K562 (cell line): ENCODE measurements around the gene ACSM6. TPM values are rescaled to one million over a fixed set of nuclear protein-coding genes. Genes with fewer than 3 reads are reported as not detected.

ENCODE experiments used
- CHD7 ChIP-seq: fragments of 200-600 bp; sonication (generic); IDR thresholded peaks from one replicate; pipeline ENCODE4 v1.6.1; 2012; ENCODE audit warnings: mild to moderate bottlenecking, low read depth, low read length, inconsistent platforms
- DACH1 ChIP-seq: fragments of 450-650 bp; IDR thresholded peaks from 2 replicates; pipeline ENCODE4 v1.6.1; 2018; ENCODE audit not compliant: partially characterized antibody
- DEAF1 ChIP-seq: fragments of 450-650 bp; formaldehyde crosslinking; IDR thresholded peaks from 2 replicates; pipeline ENCODE4 v1.4.0; 2020; ENCODE audit warnings: mild to moderate bottlenecking, moderate library complexity
- DMBX1 ChIP-seq: fragments of 250-450 bp; sonication (Bioruptor Pico); IDR thresholded peaks from 2 replicates; pipeline ENCODE4 v1.8.0; 2022; ENCODE audit warnings: inconsistent platforms, mild to moderate bottlenecking, moderate library complexity, borderline replicate concordance
- E2F1 ChIP-seq: sonication (generic); formaldehyde crosslinking; IDR thresholded peaks from 2 replicates; pipeline ENCODE4 v1.8.1; 2023; ENCODE audit warnings: mild to moderate bottlenecking, missing genetic modification reagents, moderate library complexity
- HIVEP1 ChIP-seq: fragments of 250-450 bp; sonication (Bioruptor Pico); IDR thresholded peaks from 2 replicates; pipeline ENCODE4 v1.4.0; 2020; ENCODE audit warnings: mild to moderate bottlenecking
- HNRNPH1 ChIP-seq: fragments of 200-400 bp; formaldehyde crosslinking; optimal IDR thresholded peaks from 2 replicates; pipeline ENCODE3; 2017; ENCODE audit warnings: low read depth, mild to moderate bottlenecking, low read length, moderate library complexity
- ILF3 ChIP-seq: fragments of 450-650 bp; IDR thresholded peaks from 2 replicates; pipeline ENCODE4 v1.6.1; 2018; ENCODE audit warnings: antibody characterized with exemption, mild to moderate bottlenecking, moderate library complexity, borderline replicate concordance
- KAT8 ChIP-seq: fragments of 450-650 bp; IDR thresholded peaks from 2 replicates; pipeline ENCODE4 v1.6.1; 2016; ENCODE audit warnings: low read depth, mild to moderate bottlenecking
- RBM17 ChIP-seq: fragments of 200-400 bp; formaldehyde crosslinking; IDR thresholded peaks from 2 replicates; pipeline ENCODE4 v1.6.1; 2017; ENCODE audit warnings: low read depth, mild to moderate bottlenecking, low read length, borderline replicate concordance
- SMARCE1 ChIP-seq: fragments of 450-650 bp; IDR thresholded peaks from 2 replicates; pipeline ENCODE4 v1.7.1; 2016; ENCODE audit warnings: mild to moderate bottlenecking
- TAL1 ChIP-seq: fragments of 450-650 bp; IDR thresholded peaks from 2 replicates; pipeline ENCODE4 v1.6.1; 2016; ENCODE audit warnings: mild to moderate bottlenecking
- ZNF282 ChIP-seq: sonication (generic); formaldehyde crosslinking; IDR thresholded peaks from 2 replicates; pipeline ENCODE4 v1.8.1; 2023; ENCODE audit warnings: missing genetic modification reagents
- ZNF778 ChIP-seq: fragments of 450-650 bp; formaldehyde crosslinking; IDR thresholded peaks from 2 replicates; pipeline ENCODE4 v1.4.0; 2020; ENCODE audit warnings: mild to moderate bottlenecking, moderate library complexity
- polyA plus RNA-seq, 8 experiments: library from polyadenylated mRNA; depleted of rRNA in 4 of 8; stranded (reverse) in 5 of 8; unstranded in 3 of 8; fragments of >200 nt; fragmentation: Nextera tagmentation in 2 of 8; fragmentation: Illumina TruSeq in 1 of 8; extraction: Ambion mirVana in 2 of 8; extraction: Trizol in 1 of 8; gene quantifications; 2 replicates each; pipeline versions ENCODE4 v1.2.1 to v1.2.3, GENCODE V29; 2011 to 2014; ENCODE audit warnings: inconsistent platforms in 1 of 8, missing spikeins in 1 of 8
- total RNA-seq, 7 experiments: library from RNA; depleted of rRNA in 6 of 7; stranded (reverse); fragments of >200 nt in 6 of 7; fragmentation: Illumina TruSeq in 2 of 7; extraction: Trizol in 2 of 7; gene quantifications; 2 replicates each; pipeline versions ENCODE4 v1.2.1 to v1.2.3, GENCODE V29; 2011 to 2021; ENCODE audit warnings: low replicate concordance in 1 of 7

ACSM6 gene
- total and polyA plus RNA-seq, 9 of the 15 experiments (the other 6 are each of a cell fraction or from before 2014, with no cell fraction given), result not detected

GRCh38 chr10:95260397-95260881 is 66.4 kb downstream of the ACSM6 start (continued):
- TF ChIP-seq ILF3 (no peak), E2F1 (CRISPR knock-in tag) (no peak), KAT8 (no peak), ZNF778 (no peak), HIVEP1 (CRISPR knock-in tag) (no peak), HNRNPH1 (no peak), CHD7 (no peak), SMARCE1 (peak; percentile 26; the same call in 1 of the 2 replicates), DMBX1 (no peak), DACH1 (no peak), RBM17 (no peak), TAL1 (peak; percentile 25; the same call in 1 of the 2 replicates), ZNF282 (CRISPR knock-in tag) (no peak), DEAF1 (CRISPR knock-in tag) (no peak)
